IMR-90 (cell line): ENCODE measurements around the gene OR5W2. TPM values are rescaled to one million over a fixed set of nuclear protein-coding genes. Genes with fewer than 3 reads are reported as not detected.

Source experiments
- ATAC-seq: fragments of 200-7000 bp; cut with Tn5 transposase; 2 replicates; pipeline ENCODE4 v1.9.1; 2020; ENCODE audit warnings: low read depth, mild to moderate bottlenecking, moderate library complexity
- BruUV-seq: library from RNA; stranded (reverse); fragments of 400-500 nt; replicated peaks from 2 replicates; lab custom pipeline; 2021; lab: Mats Ljungman, UMichigan
- CTCF ChIA-PET: fragments of 300-600 bp; formaldehyde crosslinking; extraction: SDS; loops from one replicate; lab custom pipeline; 2021; ENCODE audit warnings: antibody characterized with exemption; lab: Yijun Ruan, JAX
- POLR2A ChIA-PET: fragments of 300-600 bp; sonication (Branson Sonifier 250); formaldehyde crosslinking; loops from one replicate; lab custom pipeline; 2022; ENCODE audit warnings: antibody characterized with exemption; ENCODE audit not compliant: unreplicated experiment; lab: Charles Lee
- DNase-seq: peaks from one replicate; pipeline ENCODE4 v3.0.0; 2013
- H2AFZ ChIP-seq: replicated peaks from 2 replicates; pipeline ENCODE3; 2013; ENCODE audit warnings: low read length, mild to moderate bottlenecking; ENCODE audit not compliant: poor library complexity
- H2AK5ac ChIP-seq: 2 replicates; pipeline ENCODE4 v1.6.1; 2013; ENCODE audit warnings: low read depth, low read length, inconsistent platforms
- H2AK9ac ChIP-seq: replicated peaks from 2 replicates; pipeline ENCODE3; 2013; ENCODE audit warnings: mild to moderate bottlenecking, low read depth, low read length, moderate library complexity; ENCODE audit not compliant: poor library complexity
- H2BK120ac ChIP-seq: 2 replicates; pipeline ENCODE4 v1.6.1; 2013; ENCODE audit warnings: low read depth, low read length, inconsistent platforms
- H2BK15ac ChIP-seq: 3 replicates; pipeline ENCODE4 v1.6.1; 2013; ENCODE audit warnings: low read depth, low read length, inconsistent platforms
- H2BK20ac ChIP-seq: 2 replicates; pipeline ENCODE4 v1.6.1; 2013; ENCODE audit warnings: low read depth, mild to moderate bottlenecking, inconsistent platforms, low read length, moderate library complexity
- H2BK5ac ChIP-seq: 2 replicates; pipeline ENCODE4 v1.6.1; 2013; ENCODE audit warnings: mild to moderate bottlenecking, low read depth, low read length, inconsistent platforms; ENCODE audit not compliant: poor library complexity, severe bottlenecking
- H3K14ac ChIP-seq: replicated peaks from 2 replicates; pipeline ENCODE4 v1.6.1; 2013; ENCODE audit warnings: low read depth, low read length, inconsistent platforms
- H3K18ac ChIP-seq: 2 replicates; pipeline ENCODE4 v1.6.1; 2013; ENCODE audit warnings: low read depth, low read length, control low read depth
- H3K23ac ChIP-seq: 2 replicates; pipeline ENCODE4 v1.6.1; 2013; ENCODE audit warnings: low read depth, low read length, inconsistent platforms
- H3K27ac ChIP-seq: 2 replicates; pipeline ENCODE4 v1.5.1; 2013; ENCODE audit warnings: mild to moderate bottlenecking, control low read depth, low read length; ENCODE audit not compliant: insufficient read depth
- H3K27me3 ChIP-seq: 2 replicates; pipeline ENCODE4 v1.6.1; 2013; ENCODE audit warnings: low read length; ENCODE audit not compliant: control insufficient read depth, insufficient read depth
- H3K36me3 ChIP-seq: 2 replicates; pipeline ENCODE4 v1.6.1; 2013; ENCODE audit warnings: low read length, mixed read lengths; ENCODE audit not compliant: control insufficient read depth, insufficient read depth
- H3K4ac ChIP-seq: 2 replicates; pipeline ENCODE4 v1.6.1; 2013; ENCODE audit warnings: low read depth, low read length, inconsistent platforms
- H3K4me1 ChIP-seq: 2 replicates; pipeline ENCODE4 v1.6.1; 2013; ENCODE audit warnings: low read length, mixed read lengths; ENCODE audit not compliant: control insufficient read depth, insufficient read depth
- H3K4me2 ChIP-seq: 2 replicates; pipeline ENCODE4 v1.6.1; 2013; ENCODE audit warnings: low read depth, mild to moderate bottlenecking, control low read depth, low read length, moderate library complexity
- H3K4me3 ChIP-seq: 2 replicates; pipeline ENCODE4 v1.5.1; 2013; ENCODE audit warnings: low read depth, mild to moderate bottlenecking, control low read depth, low read length, moderate library complexity; ENCODE audit not compliant: insufficient read depth
- H3K56ac ChIP-seq: 2 replicates; pipeline ENCODE4 v1.6.1; 2013; ENCODE audit warnings: low read length, inconsistent platforms; ENCODE audit not compliant: insufficient read depth; ENCODE audit errors: extremely low read depth
- H3K79me1 ChIP-seq, 2 experiments: 2 replicates each; pipeline ENCODE4 v1.6.1; 2013; ENCODE audit warnings: low read length in 2 of 2, inconsistent platforms in 1 of 2, low read depth in 1 of 2
- H3K9ac ChIP-seq: 2 replicates; pipeline ENCODE4 v1.6.1; 2013; ENCODE audit warnings: low read depth, low read length, control low read depth
- H3K9me1 ChIP-seq: 2 replicates; pipeline ENCODE4 v1.6.1; 2013; ENCODE audit warnings: low read length, inconsistent platforms; ENCODE audit not compliant: insufficient read depth
- H3K9me3 ChIP-seq: 2 replicates; pipeline ENCODE4 v1.6.1; 2013; ENCODE audit warnings: low read length; ENCODE audit not compliant: control insufficient read depth, insufficient read depth
- H4K20me1 ChIP-seq: 2 replicates; pipeline ENCODE4 v1.6.1; 2013; ENCODE audit warnings: low read length, inconsistent platforms; ENCODE audit not compliant: insufficient read depth
- H4K5ac ChIP-seq: 2 replicates; pipeline ENCODE4 v1.6.1; 2013; ENCODE audit warnings: mild to moderate bottlenecking, low read depth, low read length, control low read depth
- H4K8ac ChIP-seq, 2 experiments: 2 replicates each; pipeline ENCODE4 v1.6.1; 2013; ENCODE audit warnings: low read depth in 2 of 2, low read length in 2 of 2, control low read depth in 1 of 2, inconsistent platforms in 1 of 2
- H4K91ac ChIP-seq: 2 replicates; pipeline ENCODE4 v1.6.1; 2013; ENCODE audit warnings: low read depth, low read length, inconsistent platforms; ENCODE audit not compliant: insufficient read depth
- BHLHE40 ChIP-seq: fragments of 150-350 bp; IDR thresholded peaks from 2 replicates; pipeline ENCODE4 v1.6.1; 2016; ENCODE audit warnings: mild to moderate bottlenecking, low read depth, low read length
- CEBPB ChIP-seq: IDR thresholded peaks from 2 replicates; pipeline ENCODE4 v1.6.1; 2012; ENCODE audit warnings: low read depth, low read length, improper control_type of control experiment
- MXI1 ChIP-seq: IDR thresholded peaks from 2 replicates; pipeline ENCODE4 v1.6.1; 2012; ENCODE audit warnings: low read depth, mild to moderate bottlenecking, low read length, moderate library complexity, borderline replicate concordance
- POLR2A ChIP-seq: IDR thresholded peaks from 2 replicates; pipeline ENCODE4 v1.6.1; 2012; ENCODE audit warnings: mild to moderate bottlenecking, low read depth, low read length
- RAD21 ChIP-seq: IDR thresholded peaks from 2 replicates; pipeline ENCODE4 v1.6.1; 2012; ENCODE audit warnings: low read length, improper control_type of control experiment
- RCOR1 ChIP-seq: IDR thresholded peaks from 2 replicates; pipeline ENCODE4 v1.6.1; 2012; ENCODE audit warnings: mild to moderate bottlenecking, low read length, improper control_type of control experiment; ENCODE audit not compliant: insufficient replicate concordance
- RFX5 ChIP-seq: IDR thresholded peaks from 2 replicates; pipeline ENCODE4 v1.8.0; 2012; ENCODE audit warnings: low read depth, mild to moderate bottlenecking, low read length, moderate library complexity
- WGBS, 2 experiments: methylation state at CpG; one replicate each; pipeline versions ENCODE4 v1.1.5 to v1.1.7; 2013; ENCODE audit warnings: missing lambda C conversion rate in 2 of 2; ENCODE audit not compliant: insufficient read length in 1 of 2; ENCODE audit errors: extremely low coverage in 2 of 2; 5-methylcytosine and 5-hydroxymethylcytosine counted together
- dilution Hi-C: fragments of 300-500 bp; cut with HindIII; formaldehyde crosslinking; loops from one replicate; pipeline ENCODE4 v1.14.3; 2018; ENCODE audit warnings: low sequenced_read_pairs; ENCODE audit not compliant: unreplicated experiment
- in situ Hi-C: fragments of 300-500 bp; cut with MboI; formaldehyde crosslinking; loops from 3 replicates; pipeline ENCODE4 v1.14.3; 2019; ENCODE audit warnings: low sequenced_read_pairs, inconsistent platforms, mixed read lengths
- intact Hi-C: fragments of 100-400 bp; cut with micrococcal nuclease; formaldehyde crosslinking; loops from 2 replicates; pipeline ENCODE4 v1.10.0; 2022
- polyA plus RNA-seq, 3 experiments: library from polyadenylated mRNA; depleted of rRNA; stranded (reverse); fragments of >200 nt; gene quantifications; 2 replicates each; pipeline ENCODE4 v1.2.3, GENCODE V29; 2012; ENCODE audit warnings: low replicate concordance in 1 of 3
- total RNA-seq: library from RNA; depleted of rRNA; stranded (reverse); fragments of >200 nt; gene quantifications from 2 replicates; pipeline ENCODE4 v1.2.3, GENCODE V29; 2012
- TF ChIP-seq, protein P1 (sequence below): conservative IDR thresholded peaks from 2 replicates; pipeline ENCODE4 v1.5.1; 2012; ENCODE audit warnings: mild to moderate bottlenecking, low read depth, low read length, improper control_type of control experiment
- TF ChIP-seq, protein P2 (sequence below): fragments of 150-350 bp; IDR thresholded peaks from 2 replicates; pipeline ENCODE4 v1.6.1; 2016; ENCODE audit warnings: low read depth, mild to moderate bottlenecking, low read length, moderate library complexity, borderline replicate concordance

Gene OR5W2
- total and polyA plus RNA-seq, 2 of the 4 experiments (the other 2 are of a cell fraction) = not detected

GRCh38 chr11:55936300-55936699, 21.9 kb upstream of the OR5W2 start, which contains the start of gene OR5I1:
Gene OR5I1, minus strand, starts transcription at chr11:55936400. Its CDS starts 0 bp downstream, at chr11:55936400.
- no TSS peak for BruUV-seq
- POLR2A ChIA-PET = no interaction called here
- in situ Hi-C loops = no loop called here

More at GRCh38 chr11:55936300-55936699, 21.9 kb upstream of the OR5W2 start, which contains the start of gene OR5I1:
- Histone ChIP-seq H2AK9ac (no peak within 1 kb of the TSS), H3K23ac (no peak within 1 kb of the TSS), H3K14ac (no peak within 1 kb of the TSS), H3K36me3 (no peaks in the 10 kb centered on the region), H2BK20ac (no peak within 1 kb of the TSS), H3K4me1 (no peaks in the 10 kb centered on the region), H4K91ac (no peak within 1 kb of the TSS), H3K27ac (no peak within 1 kb of the TSS), H4K8ac (no peak within 1 kb of the TSS), H3K4me2 (no peak within 1 kb of the TSS), H3K4ac (no peak within 1 kb of the TSS), H2BK15ac (no peak within 1 kb of the TSS), H3K18ac (no peak within 1 kb of the TSS), H4K20me1 (no peaks in the 10 kb centered on the region), H3K27me3 (no peaks in the 10 kb centered on the region), H3K79me1 (no peaks in the 10 kb centered on the region), H2AFZ (no peak within 1 kb of the TSS), H2BK5ac (no peak within 1 kb of the TSS), H3K56ac (no peak within 1 kb of the TSS), H2AK5ac (no peak within 1 kb of the TSS), H4K5ac (no peak within 1 kb of the TSS), H3K4me3 (no peak within 1 kb of the TSS), H2BK120ac (no peak within 1 kb of the TSS), H3K9me3 (no peaks in the 10 kb centered on the region), H3K9ac (no peak within 1 kb of the TSS), H3K9me1 (no peaks in the 10 kb centered on the region)
- TF ChIP-seq, protein P1, sequence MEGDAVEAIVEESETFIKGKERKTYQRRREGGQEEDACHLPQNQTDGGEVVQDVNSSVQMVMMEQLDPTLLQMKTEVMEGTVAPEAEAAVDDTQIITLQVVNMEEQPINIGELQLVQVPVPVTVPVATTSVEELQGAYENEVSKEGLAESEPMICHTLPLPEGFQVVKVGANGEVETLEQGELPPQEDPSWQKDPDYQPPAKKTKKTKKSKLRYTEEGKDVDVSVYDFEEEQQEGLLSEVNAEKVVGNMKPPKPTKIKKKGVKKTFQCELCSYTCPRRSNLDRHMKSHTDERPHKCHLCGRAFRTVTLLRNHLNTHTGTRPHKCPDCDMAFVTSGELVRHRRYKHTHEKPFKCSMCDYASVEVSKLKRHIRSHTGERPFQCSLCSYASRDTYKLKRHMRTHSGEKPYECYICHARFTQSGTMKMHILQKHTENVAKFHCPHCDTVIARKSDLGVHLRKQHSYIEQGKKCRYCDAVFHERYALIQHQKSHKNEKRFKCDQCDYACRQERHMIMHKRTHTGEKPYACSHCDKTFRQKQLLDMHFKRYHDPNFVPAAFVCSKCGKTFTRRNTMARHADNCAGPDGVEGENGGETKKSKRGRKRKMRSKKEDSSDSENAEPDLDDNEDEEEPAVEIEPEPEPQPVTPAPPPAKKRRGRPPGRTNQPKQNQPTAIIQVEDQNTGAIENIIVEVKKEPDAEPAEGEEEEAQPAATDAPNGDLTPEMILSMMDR = no peak
- TF ChIP-seq RFX5 (no peak), RAD21 (no peak), MXI1 (no peak), POLR2A (no peak), RCOR1 (no peak), BHLHE40 (no peak), CEBPB (no peak)
- TF ChIP-seq, protein P2, sequence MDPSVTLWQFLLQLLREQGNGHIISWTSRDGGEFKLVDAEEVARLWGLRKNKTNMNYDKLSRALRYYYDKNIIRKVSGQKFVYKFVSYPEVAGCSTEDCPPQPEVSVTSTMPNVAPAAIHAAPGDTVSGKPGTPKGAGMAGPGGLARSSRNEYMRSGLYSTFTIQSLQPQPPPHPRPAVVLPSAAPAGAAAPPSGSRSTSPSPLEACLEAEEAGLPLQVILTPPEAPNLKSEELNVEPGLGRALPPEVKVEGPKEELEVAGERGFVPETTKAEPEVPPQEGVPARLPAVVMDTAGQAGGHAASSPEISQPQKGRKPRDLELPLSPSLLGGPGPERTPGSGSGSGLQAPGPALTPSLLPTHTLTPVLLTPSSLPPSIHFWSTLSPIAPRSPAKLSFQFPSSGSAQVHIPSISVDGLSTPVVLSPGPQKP = no peak
- intact Hi-C loops = no loop called here
- dilution Hi-C loops = no loop called here
- ATAC-seq (no peak), DNase-seq (no peak)
- WGBS, 2 experiments = no CpG with 5 or more reads among the region's 2 CpGs
- CTCF ChIA-PET = no interaction called here
